ENCODE data around the gene SRSF5.
A peak's percentile ranks its signal among the peaks of the same experiment; 100 is the strongest.
"Not testable (repeated sequence)": the region's sequence is repeated elsewhere in the genome, so short reads cannot be mapped to it uniquely, and the experiment has no call there.

SRSF5 gene

DNA sequence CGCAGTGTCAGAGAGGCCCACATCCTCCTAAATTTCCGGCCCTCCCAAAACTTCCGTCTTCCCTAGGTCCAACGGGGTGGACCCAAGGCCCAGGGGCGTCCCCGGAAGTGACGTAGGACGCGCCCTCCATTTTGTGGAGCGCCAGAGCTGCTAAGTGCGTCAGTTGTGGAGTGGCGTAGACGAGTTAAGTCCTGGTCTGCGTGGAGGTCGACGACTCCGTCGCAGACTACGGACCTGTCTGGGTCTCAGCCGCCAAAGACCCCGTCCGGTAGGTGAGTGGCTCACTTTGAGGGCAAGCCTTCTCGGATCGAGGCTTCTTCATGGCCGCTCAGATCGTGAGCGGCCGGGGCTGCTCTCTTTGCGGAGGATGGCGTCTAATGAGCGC is at the start of gene SRSF5:
Gene SRSF5, plus strand, starts transcription at position 159 of the 385 bp plus-strand sequence. CDS start 1,015 bp downstream, outside the sequence.
- peak; percentile 91 for DNase-seq

DNA sequence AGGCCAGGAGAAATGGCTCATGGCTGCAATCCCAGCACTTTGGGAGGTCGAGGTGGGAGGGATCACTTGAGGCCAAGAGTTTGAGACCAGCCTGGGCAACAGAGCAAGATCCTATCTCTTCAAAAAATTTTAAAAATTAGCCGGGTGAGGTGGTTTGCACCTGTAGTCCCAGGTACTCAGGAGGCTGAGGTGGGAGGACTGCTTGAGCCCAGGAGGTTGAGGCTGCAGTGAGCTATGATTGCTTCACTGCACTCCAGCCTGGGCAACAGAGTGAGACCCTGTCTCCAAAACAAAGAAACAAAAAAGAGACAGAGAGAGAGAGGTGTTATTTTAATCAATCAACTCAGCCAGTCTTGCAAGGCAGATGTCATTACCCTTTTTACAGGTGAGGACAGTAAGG is 48.3 kb upstream of the SRSF5 start:
- DNase-seq = not testable (repeated sequence)

- DNase-seq = no peak
Observed at GRCh38 chr14:69719501-69719951, 47.4 kb upstream of the SRSF5 start.

DNA sequence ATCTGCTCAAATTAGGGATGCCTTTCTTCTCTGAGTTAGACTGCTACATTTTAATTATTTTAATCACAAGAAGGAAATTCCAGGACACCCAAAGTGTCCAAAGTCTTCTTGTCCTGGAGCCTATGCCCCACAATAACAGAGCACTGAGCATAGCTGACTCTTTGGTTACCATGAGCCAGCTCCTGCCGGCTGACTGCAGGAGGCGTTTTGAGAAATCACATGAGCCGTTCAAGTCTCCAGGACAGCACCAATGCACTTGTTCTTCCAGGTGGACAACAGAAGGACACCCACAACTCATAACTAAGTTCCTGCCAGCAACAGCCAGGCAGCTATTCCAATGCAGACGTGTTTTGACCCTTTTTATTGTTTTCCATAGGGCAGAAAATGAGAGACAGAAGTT is 46.0 kb upstream of the SRSF5 start:
- DNase-seq = no peak

GRCh38 chr14:69726761-69727511 is 40.0 kb upstream of the SRSF5 start:
- peak; percentile 83 for DNase-seq

GRCh38 chr14:69727860-69728259 is 39.1 kb upstream of the SRSF5 start:
- DNase-seq = no peak

GRCh38 chr14:69731919-69732598 is 34.9 kb upstream of the SRSF5 start:
- DNase-seq = not testable (repeated sequence)

DNA sequence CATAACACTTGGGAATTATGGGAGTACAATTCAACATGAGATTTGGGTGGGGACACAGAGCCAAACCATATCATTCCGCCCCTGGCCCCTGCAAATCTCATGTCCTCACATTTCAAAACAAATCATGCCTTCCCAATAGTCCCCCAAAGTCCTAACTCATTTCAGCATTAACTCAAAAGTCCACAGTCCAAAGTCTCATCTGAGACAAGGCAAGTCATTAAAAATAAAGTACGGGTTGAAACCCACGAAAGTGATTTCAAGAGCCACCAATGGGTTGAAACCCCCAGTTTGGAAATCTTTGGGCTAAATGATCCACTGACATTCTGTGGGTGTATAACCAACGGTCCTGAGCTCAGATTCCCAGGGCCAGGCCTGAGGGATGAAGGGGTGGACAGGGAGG is 30.5 kb upstream of the SRSF5 start:
- DNase-seq = not testable (repeated sequence)

GRCh38 chr14:69741055-69741454 is 25.9 kb upstream of the SRSF5 start:
- no peak for DNase-seq

GRCh38 chr14:69749956-69750355 is 17.0 kb upstream of the SRSF5 start:
- DNase-seq = no peak

GRCh38 chr14:69750495-69750894 is 16.4 kb upstream of the SRSF5 start:
- DNase-seq = no peak

DNA sequence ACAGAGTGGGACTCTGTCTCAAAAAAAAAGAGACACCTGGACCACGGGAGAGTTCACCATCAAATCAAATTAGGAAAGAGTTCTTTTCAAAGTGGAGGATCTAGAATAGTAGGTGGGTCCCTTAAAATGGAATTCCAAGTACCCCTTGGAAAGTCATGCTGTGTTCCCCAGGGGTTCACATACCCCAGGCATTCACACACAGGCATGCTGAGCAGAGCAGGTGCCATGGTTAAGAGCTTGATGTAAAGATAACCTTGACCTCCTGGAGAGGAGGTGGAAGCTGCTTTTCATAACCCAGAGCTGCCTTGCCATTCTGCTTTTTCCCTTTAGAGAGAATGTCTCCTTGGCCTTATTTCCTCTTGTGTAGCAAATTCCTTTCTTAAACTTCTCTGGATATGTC is 14.2 kb upstream of the SRSF5 start:
- no peak for DNase-seq

GRCh38 chr14:69753860-69754259 is 13.1 kb upstream of the SRSF5 start:
- DNase-seq = no peak

GRCh38 chr14:69754487-69754886 is 12.5 kb upstream of the SRSF5 start:
- no peak for DNase-seq

DNA sequence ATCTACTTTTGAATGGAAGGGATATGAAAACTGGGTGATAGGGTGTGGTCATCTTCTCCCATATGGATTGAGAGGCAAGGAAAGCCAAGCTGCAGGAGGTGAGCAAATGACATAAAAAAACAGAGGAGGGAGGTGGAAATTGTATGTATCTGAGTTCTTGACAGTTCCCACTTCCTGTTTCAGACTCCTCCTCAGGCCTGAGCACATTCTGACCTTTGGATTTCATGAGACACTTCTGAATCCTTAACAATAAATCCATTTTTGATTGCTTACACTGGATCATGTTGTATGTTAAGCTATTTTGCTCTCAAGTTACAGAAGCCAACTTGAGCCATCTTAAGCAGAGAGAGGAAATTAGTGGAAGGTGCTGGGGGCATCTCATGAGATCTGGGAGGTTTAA is 11.6 kb upstream of the SRSF5 start:
- no peak for DNase-seq

GRCh38 chr14:69755784-69756183 is 11.2 kb upstream of the SRSF5 start:
- no peak for DNase-seq

DNA sequence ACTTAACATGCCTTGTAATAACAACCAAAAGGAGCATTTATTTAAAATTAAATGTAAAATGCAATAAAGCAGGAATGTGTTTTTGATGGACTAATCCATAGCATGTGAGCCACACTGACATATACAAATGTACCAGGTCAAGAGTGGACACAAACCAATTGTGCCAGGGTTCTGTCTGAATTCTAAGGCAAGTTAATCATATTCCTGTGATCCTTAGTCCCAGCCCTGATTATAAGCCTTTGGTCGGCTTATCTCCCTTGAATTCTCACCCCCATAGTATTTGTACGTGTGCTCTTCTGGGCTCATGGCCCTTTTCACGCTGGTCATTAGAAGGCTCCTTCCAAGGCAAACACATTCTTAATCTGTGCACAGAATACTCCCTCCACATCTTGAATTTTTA is 10.6 kb upstream of the SRSF5 start:
- no peak for DNase-seq

GRCh38 chr14:69760810-69761209 is 6.1 kb upstream of the SRSF5 start:
- DNase-seq = no peak

GRCh38 chr14:69763761-69764510 is 3.0 kb upstream of the SRSF5 start:
- DNase-seq = no peak

DNA sequence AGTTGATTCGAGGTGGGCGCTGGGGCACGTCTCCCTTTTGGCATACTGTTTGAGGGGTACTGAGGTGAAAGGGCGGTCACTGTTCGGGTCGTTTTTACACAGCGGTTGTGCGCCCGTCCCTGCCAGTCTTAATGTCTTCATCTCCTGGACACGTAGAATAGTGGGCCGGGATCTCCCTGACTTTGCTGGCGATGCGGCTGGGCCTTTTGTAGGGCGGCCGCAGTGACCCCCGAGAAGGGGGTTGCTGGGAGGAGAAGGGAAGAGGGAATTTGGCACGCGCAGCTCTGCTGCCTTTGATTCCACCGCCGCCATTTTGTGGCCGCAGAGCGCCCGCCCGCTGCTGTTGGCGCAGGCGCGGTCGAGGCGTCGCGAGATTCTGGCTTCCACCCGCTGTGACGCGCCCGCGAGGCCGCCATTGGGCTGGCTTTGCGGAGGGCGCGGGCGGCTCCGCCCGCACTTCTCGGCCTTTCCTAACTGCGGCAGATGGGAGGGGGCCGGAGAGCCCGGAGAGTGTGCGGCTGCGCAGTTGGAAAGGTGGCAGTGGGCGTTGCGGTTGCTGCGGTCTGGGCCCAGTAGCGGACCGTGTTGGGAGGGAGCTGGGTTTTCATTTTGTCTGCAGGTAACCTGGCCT is 542 bp downstream of the SRSF5 start:
- DNase-seq = peak; percentile 83

DNA sequence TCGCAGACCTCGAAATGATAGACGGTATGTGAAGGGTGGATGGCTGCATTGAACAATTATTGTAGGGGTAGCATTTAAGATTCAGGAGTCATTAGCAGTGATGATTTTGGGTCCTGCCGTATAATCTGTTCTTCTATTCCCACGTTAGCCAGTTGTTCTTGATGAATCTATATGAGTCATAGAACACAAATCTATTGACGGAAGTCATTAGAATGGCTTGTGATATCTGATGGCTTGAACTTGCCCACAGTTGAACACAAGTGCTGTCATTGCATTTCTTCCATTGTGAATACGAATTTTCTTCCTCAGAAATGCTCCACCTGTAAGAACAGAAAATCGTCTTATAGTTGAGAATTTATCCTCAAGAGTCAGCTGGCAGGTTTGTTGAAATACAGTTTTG is 1.9 kb downstream of the SRSF5 start:
- no peak for DNase-seq

DNA sequence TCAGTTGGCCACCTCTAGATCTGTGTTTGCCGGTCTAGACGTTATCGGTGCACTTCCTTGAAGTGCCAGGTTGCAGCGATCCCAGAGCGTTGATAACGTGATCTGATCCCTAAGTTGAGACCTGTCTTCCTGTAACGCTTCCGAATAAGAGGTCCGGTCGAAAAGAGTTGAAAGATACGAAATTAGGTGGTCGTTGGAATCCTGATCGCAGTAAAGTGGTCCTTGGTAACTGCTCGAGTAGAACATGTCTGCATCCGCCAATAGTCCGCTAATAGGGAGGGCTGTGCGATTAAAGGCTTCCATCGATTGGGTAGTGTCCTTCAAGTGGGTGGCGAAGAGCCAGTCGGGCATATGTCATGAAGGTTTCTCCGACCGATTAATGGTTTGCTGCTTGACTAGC is 2.7 kb downstream of the SRSF5 start:
- DNase-seq = no peak

DNA sequence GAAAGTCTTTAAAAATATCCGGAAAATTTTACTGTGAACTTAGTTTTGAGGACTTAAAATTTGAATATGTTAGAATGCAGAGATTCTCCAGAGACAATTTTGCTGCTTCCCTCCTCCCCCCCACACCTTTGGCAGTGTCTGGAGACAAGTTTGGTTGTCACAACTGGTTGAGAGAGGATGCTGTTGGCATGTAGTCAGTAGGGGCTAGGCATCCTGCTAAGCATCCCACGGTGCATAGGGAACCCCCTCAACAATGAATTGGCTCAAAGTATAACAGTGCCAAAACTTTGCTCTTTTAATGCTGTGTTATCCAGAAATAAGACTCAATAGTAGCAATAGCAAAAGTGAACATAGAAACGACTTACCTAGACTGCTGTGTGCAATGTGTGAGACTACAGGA is 3.6 kb downstream of the SRSF5 start:
- DNase-seq = no peak

All from activated CD4-positive, alpha-beta T cell treated with anti-CD3 and anti-CD28 coated beads, Interleukin-2, amount 50 U/mL, for 1 hour (primary cell).